ENCODE measurements around the gene MDGA2.

DNA sequence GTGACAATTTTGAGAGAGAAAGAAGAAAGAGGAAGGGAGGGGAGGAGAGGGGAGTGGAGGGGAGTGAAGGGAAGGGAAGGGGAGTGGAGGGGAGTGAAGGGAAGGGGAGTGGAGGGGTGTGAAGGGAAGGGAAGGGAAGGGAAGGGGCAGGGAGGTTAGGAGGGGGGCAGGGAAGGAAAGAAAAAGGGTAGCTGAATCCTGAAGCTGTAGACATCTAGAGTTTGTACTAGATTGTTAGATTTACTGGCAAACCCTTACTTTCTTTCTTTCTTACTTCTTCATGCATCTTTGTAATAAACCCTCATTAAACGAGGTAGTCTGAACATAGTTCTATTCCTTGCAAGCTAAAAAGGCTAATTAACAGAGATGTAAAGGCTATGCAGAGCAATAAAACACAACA, 378.0 kb downstream of the MDGA2 start:
- no peak for TF ChIP-seq POLR2A (IDR thresholded peaks at IDR 0.05)
- TF ChIP-seq, protein P1, sequence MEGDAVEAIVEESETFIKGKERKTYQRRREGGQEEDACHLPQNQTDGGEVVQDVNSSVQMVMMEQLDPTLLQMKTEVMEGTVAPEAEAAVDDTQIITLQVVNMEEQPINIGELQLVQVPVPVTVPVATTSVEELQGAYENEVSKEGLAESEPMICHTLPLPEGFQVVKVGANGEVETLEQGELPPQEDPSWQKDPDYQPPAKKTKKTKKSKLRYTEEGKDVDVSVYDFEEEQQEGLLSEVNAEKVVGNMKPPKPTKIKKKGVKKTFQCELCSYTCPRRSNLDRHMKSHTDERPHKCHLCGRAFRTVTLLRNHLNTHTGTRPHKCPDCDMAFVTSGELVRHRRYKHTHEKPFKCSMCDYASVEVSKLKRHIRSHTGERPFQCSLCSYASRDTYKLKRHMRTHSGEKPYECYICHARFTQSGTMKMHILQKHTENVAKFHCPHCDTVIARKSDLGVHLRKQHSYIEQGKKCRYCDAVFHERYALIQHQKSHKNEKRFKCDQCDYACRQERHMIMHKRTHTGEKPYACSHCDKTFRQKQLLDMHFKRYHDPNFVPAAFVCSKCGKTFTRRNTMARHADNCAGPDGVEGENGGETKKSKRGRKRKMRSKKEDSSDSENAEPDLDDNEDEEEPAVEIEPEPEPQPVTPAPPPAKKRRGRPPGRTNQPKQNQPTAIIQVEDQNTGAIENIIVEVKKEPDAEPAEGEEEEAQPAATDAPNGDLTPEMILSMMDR (IDR thresholded peaks at IDR 0.05): no peak

Data from right lobe of liver (tissue), 4 donors.